Measurements from ENCODE around the gene SHISA2.
A peak's percentile ranks its signal among the peaks of the same experiment; 100 is the strongest.
"Not testable (repeated sequence)": the region's sequence is repeated elsewhere in the genome, so short reads cannot be mapped to it uniquely, and the experiment has no call there.

SHISA2 gene

GRCh38 chr13:26051657-26052311 is at the start of gene SHISA2:
TSS of gene SHISA2 (minus strand) at chr13:26052016. CDS start at chr13:26050975, 1,041 bp downstream.
- peak; percentile 70 for DNase-seq

GRCh38 chr13:26095846-26096610 is 44.2 kb upstream of the SHISA2 start:
- DNase-seq, result no peak

GRCh38 chr13:26095338-26095737 is 43.5 kb upstream of the SHISA2 start:
- no peak for DNase-seq

- DNase-seq, result not testable (repeated sequence)
Measured at GRCh38 chr13:26076821-26077220, 25.0 kb upstream of the SHISA2 start.

- no peak for DNase-seq
Measured at GRCh38 chr13:26075498-26075897, 23.7 kb upstream of the SHISA2 start.

GRCh38 chr13:26074706-26075105 is 22.9 kb upstream of the SHISA2 start:
- DNase-seq, result no peak

GRCh38 chr13:26072335-26072734 is 20.5 kb upstream of the SHISA2 start:
- DNase-seq, result not testable (repeated sequence)

- DNase-seq, result no peak
Measured at GRCh38 chr13:26071691-26072090, 19.9 kb upstream of the SHISA2 start.

- not testable (repeated sequence) for DNase-seq
Measured at GRCh38 chr13:26069642-26070041, 17.8 kb upstream of the SHISA2 start.

- not testable (repeated sequence) for DNase-seq
Measured at GRCh38 chr13:26068372-26068771, 16.6 kb upstream of the SHISA2 start.

GRCh38 chr13:26067601-26068000 is 15.8 kb upstream of the SHISA2 start:
- DNase-seq, result no peak

GRCh38 chr13:26066492-26066891 is 14.7 kb upstream of the SHISA2 start:
- DNase-seq, result not testable (repeated sequence)

GRCh38 chr13:26062853-26063444 is 11.1 kb upstream of the SHISA2 start:
- DNase-seq, result peak; percentile 28

- no peak for DNase-seq
Measured at GRCh38 chr13:26061947-26062346, 10.1 kb upstream of the SHISA2 start.

- DNase-seq, result no peak
Measured at GRCh38 chr13:26061256-26061655, 9.4 kb upstream of the SHISA2 start.

- no peak for DNase-seq
Measured at GRCh38 chr13:26060357-26060756, 8.5 kb upstream of the SHISA2 start.

GRCh38 chr13:26058704-26059103 is 6.9 kb upstream of the SHISA2 start:
- no peak for DNase-seq

- DNase-seq, result no peak
Measured at GRCh38 chr13:26054896-26055295, 3.1 kb upstream of the SHISA2 start.

GRCh38 chr13:26053418-26053980 is 1.7 kb upstream of the SHISA2 start:
- DNase-seq, result no peak

GRCh38 chr13:26052337-26052736 is 521 bp upstream of the SHISA2 start:
- no peak for DNase-seq

GRCh38 chr13:26051231-26051656 is 572 bp downstream of the SHISA2 start:
- DNase-seq, result no peak

GRCh38 chr13:26050568-26051230 is 1.1 kb downstream of the SHISA2 start:
- DNase-seq, result peak; percentile 40

GRCh38 chr13:26048741-26049140 is 3.1 kb downstream of the SHISA2 start:
- no peak for DNase-seq
